ENCODE results near the gene VNN1.

The VNN1 gene

GRCh38 chr6:132713352-132714134, at the start of gene VNN1:
VNN1 (minus strand) TSS chr6:132714055; CDS start chr6:132714035, 20 bp downstream.
- no peak for FAIRE-seq

GRCh38 chr6:132763269-132763668, 49.4 kb upstream of the VNN1 start:
- FAIRE-seq: no peak

- FAIRE-seq: no peak
Measured at GRCh38 chr6:132760256-132760655, 46.4 kb upstream of the VNN1 start.

- no peak for FAIRE-seq
Measured at GRCh38 chr6:132758689-132759088, 44.8 kb upstream of the VNN1 start.

GRCh38 chr6:132752255-132752654, 38.4 kb upstream of the VNN1 start:
- no peak for FAIRE-seq

- no peak for FAIRE-seq
Measured at GRCh38 chr6:132751828-132752227, 38.0 kb upstream of the VNN1 start.

GRCh38 chr6:132751306-132751705, 37.5 kb upstream of the VNN1 start:
- FAIRE-seq: no peak

GRCh38 chr6:132750455-132751248, 36.8 kb upstream of the VNN1 start:
- no peak for FAIRE-seq

- no peak for FAIRE-seq
Measured at GRCh38 chr6:132749111-132749510, 35.3 kb upstream of the VNN1 start.

GRCh38 chr6:132748446-132748845, 34.6 kb upstream of the VNN1 start:
- FAIRE-seq: no peak

- FAIRE-seq: no peak
Measured at GRCh38 chr6:132746048-132746447, 32.2 kb upstream of the VNN1 start.

- no peak for FAIRE-seq
Measured at GRCh38 chr6:132742495-132742894, 28.6 kb upstream of the VNN1 start.

- no peak for FAIRE-seq
Measured at GRCh38 chr6:132741281-132741680, 27.4 kb upstream of the VNN1 start.

GRCh38 chr6:132736239-132736638, 22.4 kb upstream of the VNN1 start:
- FAIRE-seq: no peak

- no peak for FAIRE-seq
Measured at GRCh38 chr6:132734694-132735236, 20.9 kb upstream of the VNN1 start.

GRCh38 chr6:132733814-132734213, 20.0 kb upstream of the VNN1 start:
- FAIRE-seq: no peak

GRCh38 chr6:132733283-132733682, 19.4 kb upstream of the VNN1 start:
- FAIRE-seq: no peak

GRCh38 chr6:132731086-132731485, 17.2 kb upstream of the VNN1 start:
- no peak for FAIRE-seq

- no peak for FAIRE-seq
Measured at GRCh38 chr6:132730560-132730959, 16.7 kb upstream of the VNN1 start.

- FAIRE-seq: no peak
Measured at GRCh38 chr6:132728616-132729015, 14.8 kb upstream of the VNN1 start.

- no peak for FAIRE-seq
Measured at GRCh38 chr6:132726608-132726975, 12.7 kb upstream of the VNN1 start.

- no peak for FAIRE-seq
Measured at GRCh38 chr6:132725947-132726607, 12.2 kb upstream of the VNN1 start.

- FAIRE-seq: no peak
Measured at GRCh38 chr6:132725471-132725870, 11.6 kb upstream of the VNN1 start.

All from G401.6 (cell line).